Glutamatergic neuron (in vitro differentiated cells): ENCODE measurements around the gene ORC4. TPM values are rescaled to one million over a fixed set of nuclear protein-coding genes. Genes with fewer than 3 reads are reported as not detected.

Experiments
- DNase-seq: peaks from one replicate; pipeline ENCODE4 v3.0.0; 2022
- H3K27ac Mint-ChIP-seq: one replicate; pipeline ENCODE4 v1.8.0; 2020; ENCODE audit warnings: mild to moderate bottlenecking, mixed read lengths, inconsistent platforms; ENCODE audit not compliant: unreplicated experiment
- H3K27me3 Mint-ChIP-seq: one replicate; pipeline ENCODE4 v1.8.0; 2020; ENCODE audit warnings: mild to moderate bottlenecking, moderate library complexity, mixed read lengths, inconsistent platforms; ENCODE audit not compliant: unreplicated experiment
- H3K36me3 Mint-ChIP-seq: one replicate; pipeline ENCODE4 v1.8.0; 2020; ENCODE audit warnings: mild to moderate bottlenecking, mixed read lengths, inconsistent platforms; ENCODE audit not compliant: unreplicated experiment
- H3K4me1 Mint-ChIP-seq: one replicate; pipeline ENCODE4 v1.8.0; 2020; ENCODE audit warnings: mild to moderate bottlenecking, low read depth, mixed read lengths, inconsistent platforms; ENCODE audit not compliant: unreplicated experiment
- H3K4me3 Mint-ChIP-seq: one replicate; pipeline ENCODE4 v1.8.0; 2020; ENCODE audit warnings: mild to moderate bottlenecking, mixed read lengths, inconsistent platforms; ENCODE audit not compliant: unreplicated experiment
- H3K9me3 Mint-ChIP-seq: one replicate; pipeline ENCODE4 v1.8.0; 2020; ENCODE audit warnings: mild to moderate bottlenecking, moderate library complexity, mixed read lengths, inconsistent platforms; ENCODE audit not compliant: unreplicated experiment
- total RNA-seq: library from RNA; stranded (reverse); fragmentation: NEBNext Ultra II Directional; extraction: Animal tissue kit (Norgen Biotek cat#: 25700); gene quantifications from one replicate; pipeline ENCODE4 v1.2.1, GENCODE V29; 2021; ENCODE audit not compliant: unreplicated experiment
- TF ChIP-seq, protein P1 (sequence below): fragments of 200-600 bp; sonication (generic); IDR thresholded peaks from one replicate; pipeline ENCODE4 v1.5.0; 2021; ENCODE audit not compliant: partially characterized antibody, unreplicated experiment

ORC4 gene
- total RNA-seq, 1 donor from 2014 or later: 72.9 TPM

DNA sequence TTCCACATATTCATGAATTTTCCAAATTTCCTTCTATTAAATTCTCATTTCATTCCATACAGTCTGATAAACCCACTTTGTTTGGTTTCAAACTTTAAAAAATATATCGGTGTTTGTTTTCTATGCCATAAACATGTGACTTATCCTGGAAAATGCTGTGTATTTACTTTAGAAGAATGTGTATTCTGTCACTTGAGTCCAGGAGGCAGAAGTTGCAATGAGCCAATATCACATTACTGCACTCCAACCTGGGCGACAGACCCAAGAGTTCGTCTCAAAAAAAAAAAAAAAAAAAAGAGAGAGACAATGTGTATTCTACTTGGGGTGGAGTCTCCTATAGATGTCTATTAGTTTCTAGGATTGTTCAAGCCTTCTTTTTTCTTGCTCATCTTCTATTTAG, 32.1 kb upstream of the ORC4 start:
- H3K27me3 Mint-ChIP-seq: peaks cover 3% of the 10 kb centered on the region
- peaks cover 13% of the 10 kb centered on the region for H3K4me1 Mint-ChIP-seq
- no peaks in the 10 kb centered on the region for H3K36me3 Mint-ChIP-seq
- H3K27ac Mint-ChIP-seq: peak overlapping the region; percentile 79
- no peak overlapping the region for H3K4me3 Mint-ChIP-seq
- DNase-seq: no peak
- TF ChIP-seq, protein P1, sequence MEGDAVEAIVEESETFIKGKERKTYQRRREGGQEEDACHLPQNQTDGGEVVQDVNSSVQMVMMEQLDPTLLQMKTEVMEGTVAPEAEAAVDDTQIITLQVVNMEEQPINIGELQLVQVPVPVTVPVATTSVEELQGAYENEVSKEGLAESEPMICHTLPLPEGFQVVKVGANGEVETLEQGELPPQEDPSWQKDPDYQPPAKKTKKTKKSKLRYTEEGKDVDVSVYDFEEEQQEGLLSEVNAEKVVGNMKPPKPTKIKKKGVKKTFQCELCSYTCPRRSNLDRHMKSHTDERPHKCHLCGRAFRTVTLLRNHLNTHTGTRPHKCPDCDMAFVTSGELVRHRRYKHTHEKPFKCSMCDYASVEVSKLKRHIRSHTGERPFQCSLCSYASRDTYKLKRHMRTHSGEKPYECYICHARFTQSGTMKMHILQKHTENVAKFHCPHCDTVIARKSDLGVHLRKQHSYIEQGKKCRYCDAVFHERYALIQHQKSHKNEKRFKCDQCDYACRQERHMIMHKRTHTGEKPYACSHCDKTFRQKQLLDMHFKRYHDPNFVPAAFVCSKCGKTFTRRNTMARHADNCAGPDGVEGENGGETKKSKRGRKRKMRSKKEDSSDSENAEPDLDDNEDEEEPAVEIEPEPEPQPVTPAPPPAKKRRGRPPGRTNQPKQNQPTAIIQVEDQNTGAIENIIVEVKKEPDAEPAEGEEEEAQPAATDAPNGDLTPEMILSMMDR: no peak
- H3K9me3 Mint-ChIP-seq: peaks cover 2% of the 10 kb centered on the region

DNA sequence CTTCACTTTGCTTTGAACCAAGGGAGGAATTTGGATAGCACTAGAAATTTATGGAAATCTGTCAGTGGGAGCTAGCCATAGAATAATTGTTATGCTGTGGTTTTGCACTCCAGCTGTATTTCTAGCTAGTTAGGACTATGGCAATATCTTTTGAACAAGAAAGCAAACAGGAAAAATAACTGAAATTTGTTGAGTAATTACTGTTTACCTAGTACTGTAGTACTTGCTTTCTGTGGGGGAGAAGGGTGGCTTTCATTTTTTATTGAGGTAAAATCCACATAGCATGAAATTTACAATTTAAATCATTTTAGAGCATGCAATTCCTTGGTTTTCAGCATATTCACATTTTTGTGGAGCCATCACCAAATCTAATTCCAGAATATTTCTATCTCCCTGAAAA, 28.7 kb upstream of the ORC4 start:
- no peaks in the 10 kb centered on the region for H3K36me3 Mint-ChIP-seq
- peaks cover 8% of the 10 kb centered on the region for H3K4me1 Mint-ChIP-seq
- H3K27me3 Mint-ChIP-seq: peaks cover 3% of the 10 kb centered on the region
- no peak overlapping the region for H3K27ac Mint-ChIP-seq
- H3K9me3 Mint-ChIP-seq: peaks cover 2% of the 10 kb centered on the region
- DNase-seq: no peak
- TF ChIP-seq, protein P1: no peak
- H3K4me3 Mint-ChIP-seq: no peak overlapping the region

DNA sequence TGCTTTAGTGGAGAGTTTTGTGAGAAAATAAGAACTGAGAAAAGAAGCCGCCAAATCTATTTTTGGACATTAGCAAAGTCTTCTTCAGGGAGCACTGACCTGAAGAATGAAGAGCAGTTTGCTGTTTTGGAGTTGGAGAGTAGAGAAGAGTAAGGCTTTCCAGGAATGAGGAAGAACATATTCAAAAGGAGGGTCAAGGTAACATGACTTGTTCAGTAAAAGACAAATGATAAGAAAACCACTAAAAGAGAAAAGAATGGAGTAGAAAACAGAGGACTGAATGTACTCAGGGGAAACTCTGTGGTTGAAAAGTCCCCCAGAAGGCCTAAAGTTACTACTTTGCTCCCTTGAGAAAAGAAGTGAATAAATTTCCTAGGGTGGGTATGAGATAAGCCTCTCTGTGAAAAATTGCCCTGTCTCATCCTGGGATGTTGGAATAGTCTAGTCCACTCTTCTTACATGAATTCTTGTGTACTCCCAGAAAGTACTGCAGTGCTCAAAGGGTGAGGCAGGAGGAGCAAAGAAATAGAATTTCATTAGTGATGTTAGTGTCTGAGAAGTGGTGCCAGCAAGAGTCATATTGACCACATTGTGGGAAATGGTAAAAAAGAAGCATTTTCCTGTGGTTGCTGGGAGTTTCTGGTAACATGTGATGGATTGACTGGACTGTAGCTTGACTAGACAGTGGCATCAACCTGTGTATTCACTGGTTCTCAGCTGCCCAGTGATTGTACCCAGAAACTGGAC, 28.1 kb upstream of the ORC4 start:
- no peak overlapping the region for H3K4me3 Mint-ChIP-seq
- TF ChIP-seq, protein P1: no peak
- DNase-seq: no peak
- H3K9me3 Mint-ChIP-seq: peaks cover 2% of the 10 kb centered on the region
- no peaks in the 10 kb centered on the region for H3K36me3 Mint-ChIP-seq
- H3K27me3 Mint-ChIP-seq: peaks cover 3% of the 10 kb centered on the region
- no peak overlapping the region for H3K27ac Mint-ChIP-seq
- peaks cover 8% of the 10 kb centered on the region for H3K4me1 Mint-ChIP-seq

- no peak overlapping the region for H3K4me3 Mint-ChIP-seq
- peaks cover 2% of the 10 kb centered on the region for H3K9me3 Mint-ChIP-seq
- H3K36me3 Mint-ChIP-seq: no peaks in the 10 kb centered on the region
- TF ChIP-seq, protein P1: no peak
- no peak for DNase-seq
- peaks cover 3% of the 10 kb centered on the region for H3K27me3 Mint-ChIP-seq
- no peak overlapping the region for H3K27ac Mint-ChIP-seq
- peaks cover 4% of the 10 kb centered on the region for H3K4me1 Mint-ChIP-seq
These were observed 26.3 kb upstream of the ORC4 start for GRCh38 chr2:148046802-148047201.

DNA sequence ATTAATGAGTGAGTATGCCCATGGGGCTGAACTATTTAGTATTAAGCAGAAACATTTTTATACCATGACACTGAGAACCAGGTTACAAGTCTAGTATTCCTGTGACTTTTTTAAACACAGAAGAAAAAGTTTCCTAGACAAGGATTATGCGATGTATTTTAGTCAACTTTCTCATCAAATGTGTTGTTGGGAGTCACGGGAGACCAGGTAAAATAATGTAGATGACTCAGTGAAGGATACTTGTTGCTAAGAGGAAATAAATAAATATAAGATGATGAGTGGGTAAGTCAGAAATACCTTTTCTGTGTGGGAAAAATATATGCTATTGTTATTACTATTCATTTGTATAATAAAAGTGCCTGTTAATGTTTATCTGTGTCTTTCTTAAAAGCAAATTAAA, 23.8 kb upstream of the ORC4 start:
- H3K4me3 Mint-ChIP-seq: no peak overlapping the region
- no peaks in the 10 kb centered on the region for H3K4me1 Mint-ChIP-seq
- H3K36me3 Mint-ChIP-seq: no peaks in the 10 kb centered on the region
- no peak for DNase-seq
- TF ChIP-seq, protein P1: no peak
- H3K27me3 Mint-ChIP-seq: no peaks in the 10 kb centered on the region
- H3K27ac Mint-ChIP-seq: no peak overlapping the region
- H3K9me3 Mint-ChIP-seq: no peaks in the 10 kb centered on the region
